ENCODE data around the gene GPC6.

The GPC6 gene

GRCh38 chr13:93534181-93534700 lies 307.6 kb downstream of the GPC6 start:
- no peak overlapping the region for H3K4me3 ChIP-seq (ENCODE audit: low read depth, low read length)
- TF ChIP-seq, protein P1, sequence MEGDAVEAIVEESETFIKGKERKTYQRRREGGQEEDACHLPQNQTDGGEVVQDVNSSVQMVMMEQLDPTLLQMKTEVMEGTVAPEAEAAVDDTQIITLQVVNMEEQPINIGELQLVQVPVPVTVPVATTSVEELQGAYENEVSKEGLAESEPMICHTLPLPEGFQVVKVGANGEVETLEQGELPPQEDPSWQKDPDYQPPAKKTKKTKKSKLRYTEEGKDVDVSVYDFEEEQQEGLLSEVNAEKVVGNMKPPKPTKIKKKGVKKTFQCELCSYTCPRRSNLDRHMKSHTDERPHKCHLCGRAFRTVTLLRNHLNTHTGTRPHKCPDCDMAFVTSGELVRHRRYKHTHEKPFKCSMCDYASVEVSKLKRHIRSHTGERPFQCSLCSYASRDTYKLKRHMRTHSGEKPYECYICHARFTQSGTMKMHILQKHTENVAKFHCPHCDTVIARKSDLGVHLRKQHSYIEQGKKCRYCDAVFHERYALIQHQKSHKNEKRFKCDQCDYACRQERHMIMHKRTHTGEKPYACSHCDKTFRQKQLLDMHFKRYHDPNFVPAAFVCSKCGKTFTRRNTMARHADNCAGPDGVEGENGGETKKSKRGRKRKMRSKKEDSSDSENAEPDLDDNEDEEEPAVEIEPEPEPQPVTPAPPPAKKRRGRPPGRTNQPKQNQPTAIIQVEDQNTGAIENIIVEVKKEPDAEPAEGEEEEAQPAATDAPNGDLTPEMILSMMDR (IDR thresholded peaks at IDR 0.05; ENCODE audit: low read depth, low read length), result no peak

- TF ChIP-seq, protein P1 (IDR thresholded peaks at IDR 0.05; ENCODE audit: low read depth, low read length), result no peak
- no peak overlapping the region for H3K4me3 ChIP-seq (ENCODE audit: low read depth, low read length)
These were observed 308.6 kb downstream of the GPC6 start for GRCh38 chr13:93535251-93535650.

DNA sequence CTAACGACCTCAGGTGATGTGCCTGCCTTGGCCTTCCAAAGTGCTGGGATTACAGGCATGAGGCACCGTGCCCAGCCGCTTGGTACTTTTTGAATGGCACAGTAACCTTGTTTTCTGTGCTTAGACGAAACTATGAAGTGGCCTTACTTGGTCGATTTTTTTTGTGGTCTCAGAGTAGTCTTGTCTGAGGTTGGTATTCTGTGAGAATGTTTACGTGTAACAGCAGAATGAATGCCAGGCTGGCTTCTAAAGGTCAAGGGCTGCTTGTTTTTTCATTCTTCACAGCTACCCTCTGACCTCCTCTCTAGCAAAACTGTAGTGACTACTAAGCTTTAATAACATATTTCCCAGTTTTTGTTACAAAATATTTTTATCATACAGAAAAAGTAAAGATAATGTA lies 313.3 kb downstream of the GPC6 start:
- H3K4me3 ChIP-seq (ENCODE audit: low read depth, low read length), result no peak overlapping the region
- TF ChIP-seq, protein P1 (IDR thresholded peaks at IDR 0.05; ENCODE audit: low read depth, low read length), result no peak

DNA sequence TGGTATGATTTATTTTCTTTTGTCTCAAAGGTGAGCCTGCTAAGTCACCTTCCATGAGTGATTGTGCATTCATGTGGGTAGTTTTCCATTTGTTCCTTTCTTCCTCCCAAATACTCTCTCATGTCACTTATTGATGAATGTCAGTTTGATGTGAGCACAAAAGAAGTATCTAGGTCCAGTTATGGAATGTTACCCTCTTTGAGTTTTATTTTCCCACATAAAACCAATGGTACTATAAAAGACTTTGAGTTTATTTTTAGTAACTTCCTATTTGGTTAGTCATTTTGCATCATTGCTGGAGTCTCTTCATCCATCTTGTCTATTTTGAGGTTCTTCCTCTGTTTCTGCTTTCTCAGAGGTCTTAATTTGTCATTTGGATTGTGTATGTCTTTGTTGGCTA lies 321.3 kb downstream of the GPC6 start:
- TF ChIP-seq, protein P1 (IDR thresholded peaks at IDR 0.05; ENCODE audit: low read depth, low read length), result no peak
- no peak overlapping the region for H3K4me3 ChIP-seq (ENCODE audit: low read depth, low read length)

GRCh38 chr13:93549326-93550005 lies 322.9 kb downstream of the GPC6 start:
- no peak overlapping the region for H3K4me3 ChIP-seq (ENCODE audit: low read depth, low read length)
- TF ChIP-seq, protein P1 (IDR thresholded peaks at IDR 0.05; ENCODE audit: low read depth, low read length), result no peak

GRCh38 chr13:93550236-93550635 lies 323.6 kb downstream of the GPC6 start:
- TF ChIP-seq, protein P1 (IDR thresholded peaks at IDR 0.05; ENCODE audit: low read depth, low read length), result no peak
- no peak overlapping the region for H3K4me3 ChIP-seq (ENCODE audit: low read depth, low read length)

DNA sequence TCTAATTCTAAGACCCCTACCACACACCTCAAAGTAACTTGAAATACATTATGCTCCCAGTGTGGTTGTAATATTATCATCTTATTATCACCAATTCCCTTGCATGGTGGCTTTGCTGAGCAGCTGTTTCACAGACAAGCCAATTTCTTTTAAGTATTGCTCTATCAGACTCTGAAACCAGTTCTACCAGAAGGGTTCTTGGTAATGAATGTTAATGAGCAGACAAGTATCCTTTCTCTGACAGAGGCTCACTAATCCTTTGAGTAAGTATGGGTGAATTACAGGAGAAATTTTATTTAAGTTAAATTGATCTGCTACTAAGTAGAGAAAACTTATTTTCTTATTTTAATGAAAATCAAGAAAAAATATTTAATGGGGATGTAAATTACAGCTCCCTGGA lies 326.0 kb downstream of the GPC6 start:
- TF ChIP-seq, protein P1 (IDR thresholded peaks at IDR 0.05; ENCODE audit: low read depth, low read length), result no peak

More for the DNA sequence above, 326.0 kb downstream of the GPC6 start:
- no peak overlapping the region for H3K4me3 ChIP-seq (ENCODE audit: low read depth, low read length)

All from WI38 (cell line).